ENCODE measurements around the gene UGT2B11.

DNA sequence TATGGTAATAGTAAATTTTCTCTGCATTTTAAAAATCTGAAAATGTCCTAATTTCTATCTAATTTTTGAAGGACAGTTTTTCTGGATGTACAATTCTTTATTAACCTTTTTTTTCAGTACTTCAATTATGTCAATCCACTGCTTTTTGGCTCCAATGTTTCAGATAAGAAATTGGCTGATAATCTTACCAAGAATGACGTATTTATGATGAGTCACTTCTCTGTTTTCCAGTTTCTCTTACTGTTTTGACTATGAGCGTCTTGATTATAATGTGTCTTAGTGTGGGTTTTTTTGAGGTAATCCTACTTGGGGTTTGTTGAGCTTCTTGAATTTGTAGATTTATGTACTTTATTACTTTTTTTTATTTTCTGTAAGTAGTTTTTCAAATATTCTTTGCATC lies 47.2 kb downstream of the UGT2B11 start:
- TF ChIP-seq, protein P1, sequence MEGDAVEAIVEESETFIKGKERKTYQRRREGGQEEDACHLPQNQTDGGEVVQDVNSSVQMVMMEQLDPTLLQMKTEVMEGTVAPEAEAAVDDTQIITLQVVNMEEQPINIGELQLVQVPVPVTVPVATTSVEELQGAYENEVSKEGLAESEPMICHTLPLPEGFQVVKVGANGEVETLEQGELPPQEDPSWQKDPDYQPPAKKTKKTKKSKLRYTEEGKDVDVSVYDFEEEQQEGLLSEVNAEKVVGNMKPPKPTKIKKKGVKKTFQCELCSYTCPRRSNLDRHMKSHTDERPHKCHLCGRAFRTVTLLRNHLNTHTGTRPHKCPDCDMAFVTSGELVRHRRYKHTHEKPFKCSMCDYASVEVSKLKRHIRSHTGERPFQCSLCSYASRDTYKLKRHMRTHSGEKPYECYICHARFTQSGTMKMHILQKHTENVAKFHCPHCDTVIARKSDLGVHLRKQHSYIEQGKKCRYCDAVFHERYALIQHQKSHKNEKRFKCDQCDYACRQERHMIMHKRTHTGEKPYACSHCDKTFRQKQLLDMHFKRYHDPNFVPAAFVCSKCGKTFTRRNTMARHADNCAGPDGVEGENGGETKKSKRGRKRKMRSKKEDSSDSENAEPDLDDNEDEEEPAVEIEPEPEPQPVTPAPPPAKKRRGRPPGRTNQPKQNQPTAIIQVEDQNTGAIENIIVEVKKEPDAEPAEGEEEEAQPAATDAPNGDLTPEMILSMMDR (IDR thresholded peaks at IDR 0.05; ENCODE audit: low read depth, low read length): no peak
- no peak for TF ChIP-seq EZH2phosphoT487 (IDR thresholded peaks at IDR 0.05; ENCODE audit: low read depth)

All from OCI-LY3 (cell line).